ENCODE data around the gene LSG1.
"Not testable (repeated sequence)": the region's sequence is repeated elsewhere in the genome, so short reads cannot be mapped to it uniquely, and the experiment has no call there.

LSG1 gene

GRCh38 chr3:194617143-194617671 lies 54.8 kb downstream of the LSG1 start:
- no peak for DNase-seq

DNA sequence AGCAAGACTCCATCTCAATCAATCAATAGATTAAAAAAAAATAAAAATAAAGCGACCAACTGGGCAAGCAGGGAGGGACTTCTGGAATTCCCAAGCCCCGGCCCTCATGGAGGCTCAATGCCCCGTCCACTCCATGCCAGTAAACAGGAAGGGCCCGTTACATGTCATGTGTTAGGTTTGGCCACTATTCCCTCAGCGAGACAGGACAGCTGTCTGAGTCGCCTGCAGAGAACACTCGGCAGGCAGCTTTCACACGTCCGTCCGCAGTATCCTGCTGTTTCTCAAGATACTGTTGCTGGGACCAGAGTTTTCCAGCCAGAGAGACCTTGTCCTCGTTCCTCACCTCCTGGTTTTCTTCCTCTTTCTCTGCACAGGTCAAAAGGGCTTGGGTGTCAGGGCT lies 56.8 kb downstream of the LSG1 start:
- DNase-seq, result no peak

DNA sequence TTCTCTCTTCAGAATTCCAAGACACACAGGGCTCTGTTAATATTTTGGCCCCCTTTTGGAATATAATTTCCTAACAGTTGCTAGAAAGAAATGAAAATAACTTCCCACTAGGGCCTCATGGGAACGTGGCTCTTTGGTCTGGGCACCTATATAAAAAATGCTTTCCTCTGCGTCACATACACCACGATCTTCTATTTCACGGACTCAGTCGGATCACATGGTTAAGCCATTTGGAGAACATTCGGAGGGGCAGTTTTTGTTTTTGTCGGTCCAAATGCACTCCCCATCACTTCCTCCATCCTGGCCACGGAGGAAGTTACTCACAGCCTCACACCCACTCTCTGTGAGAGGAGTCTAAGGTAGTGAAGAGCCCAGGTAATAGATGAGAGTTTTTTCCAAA lies 59.8 kb downstream of the LSG1 start:
- no peak for DNase-seq

GRCh38 chr3:194610689-194611088 lies 61.3 kb downstream of the LSG1 start:
- no peak for DNase-seq

DNA sequence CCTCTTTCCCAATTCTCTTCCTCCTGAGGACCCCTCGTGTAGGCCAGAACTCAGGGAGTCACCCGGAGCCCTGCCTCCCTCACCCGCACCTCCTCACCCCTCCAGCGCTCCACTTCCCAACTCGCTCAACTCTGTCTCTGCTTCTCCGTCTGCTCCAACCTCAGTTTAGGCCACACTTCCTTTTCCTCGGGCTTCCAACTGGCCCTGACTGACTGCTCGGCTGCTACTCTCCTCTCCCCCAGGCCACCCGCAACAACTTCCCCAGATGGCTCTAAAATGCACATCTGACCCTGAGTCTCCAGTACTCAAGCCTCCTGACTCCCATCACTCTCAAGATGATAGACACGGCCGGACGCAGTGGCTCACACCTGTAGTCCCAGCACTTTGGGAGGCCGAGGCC lies 62.4 kb downstream of the LSG1 start:
- no peak for DNase-seq

- no peak for DNase-seq
These were observed 63.0 kb downstream of the LSG1 start for GRCh38 chr3:194608981-194609380.

- no peak for DNase-seq
These were observed 64.2 kb downstream of the LSG1 start for GRCh38 chr3:194607592-194608389.

- no peak for DNase-seq
These were observed 65.0 kb downstream of the LSG1 start for GRCh38 chr3:194606941-194607340.

- DNase-seq, result no peak
These were observed 65.8 kb downstream of the LSG1 start for GRCh38 chr3:194606163-194606562.

GRCh38 chr3:194605314-194605713 lies 66.7 kb downstream of the LSG1 start:
- not testable (repeated sequence) for DNase-seq

- DNase-seq, result no peak
These were observed 67.2 kb downstream of the LSG1 start for GRCh38 chr3:194604837-194605236.

- no peak for DNase-seq
These were observed 67.9 kb downstream of the LSG1 start for GRCh38 chr3:194604126-194604525.

- DNase-seq, result no peak
These were observed 69.3 kb downstream of the LSG1 start for GRCh38 chr3:194602669-194603171.

GRCh38 chr3:194598771-194599557 lies 73.0 kb downstream of the LSG1 start:
- DNase-seq, result no peak

GRCh38 chr3:194596906-194597305 lies 75.1 kb downstream of the LSG1 start:
- no peak for DNase-seq

- DNase-seq, result no peak
These were observed 78.9 kb downstream of the LSG1 start for GRCh38 chr3:194592798-194593752.

Measured in NCI-H774 (cell line).